ENCODE measurements around the gene NSMCE1. TPM values are rescaled to one million over a fixed set of nuclear protein-coding genes. Genes with fewer than 3 reads are reported as not detected.

NSMCE1 gene
- total and polyA plus RNA-seq, 2 donors (not counting 1 experiment from before 2014, with no cell fraction given) = 29.0 to 61.9 TPM

DNA sequence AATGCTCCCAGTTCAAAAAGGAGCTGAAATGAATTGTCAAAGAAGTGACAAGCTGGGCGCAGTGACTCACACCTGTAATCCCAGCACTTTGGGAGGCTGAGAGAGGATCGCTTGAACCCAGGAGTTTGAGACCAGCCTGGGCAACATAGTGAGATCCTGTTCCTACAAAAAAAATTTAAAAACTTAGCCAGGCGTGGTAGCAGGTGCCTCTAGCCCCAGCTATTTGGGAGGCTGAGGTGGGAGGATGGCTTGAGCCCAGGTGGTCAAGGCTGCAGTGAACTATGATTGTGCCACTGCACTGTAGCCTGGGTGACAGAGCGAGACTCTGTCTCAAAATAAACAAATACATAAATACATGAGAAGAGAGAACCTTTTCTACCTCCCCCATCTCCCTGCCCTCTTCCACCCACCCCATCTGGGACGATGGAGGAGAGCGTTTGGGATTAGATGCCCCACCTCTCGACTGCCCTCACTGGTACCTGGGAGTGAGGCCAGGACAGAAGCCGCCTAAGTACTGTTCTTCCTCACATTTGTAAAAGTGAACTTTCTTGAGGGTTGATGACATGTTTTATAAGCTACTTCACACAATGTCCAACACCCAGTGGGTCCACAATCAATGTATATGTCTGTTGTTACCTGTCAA, 47.6 kb upstream of the NSMCE1 start:
- Mint-ChIP-seq H3K27ac (peak overlapping the region; percentile 97), H3K4me1 (peaks cover 75% of the 10 kb centered on the region), H3K9me3 (ENCODE audit: insufficient read depth) (no peaks in the 10 kb centered on the region), H3K27me3 (no peaks in the 10 kb centered on the region), H3K4me3 (peak overlapping the region; percentile 98)
- POLR2A ChIA-PET = interaction anchor here (0.7 to 2.3 kb wide), 7 partner anchors 9 to 137 kb away, joined by 3 to 9 read pairs (median 4); no protein-coding TSS in a partner anchor
- no CpG with 5 or more reads among the region's 8 CpGs for WGBS (ENCODE audit: insufficient coverage)
- peaks cover 53 to 79% of the 10 kb centered on the region in 2 donors for H3K4me1 ChIP-seq (ENCODE audit: control insufficient read depth in 2 of 2, insufficient read depth in 2 of 2, low read length in 2 of 2)
- H3K4me2 ChIP-seq (replicated peaks; ENCODE audit: low read depth, low read length, poor library complexity, severe bottlenecking) = peak overlapping the region; percentile 88
- DNase-seq = no peak
- ATAC-seq (ENCODE audit: low read depth) = no peak
- H3K36me3 ChIP-seq (replicated peaks in 1 of 2; ENCODE audit: control extremely low read depth in 1 of 2, control insufficient read depth in 1 of 2, extremely low read depth in 1 of 2, insufficient read depth in 2 of 2, low read length in 1 of 2) = peaks cover 0 to 45% of the 10 kb centered on the region in 2 experiments
- H3K27ac ChIP-seq (ENCODE audit: low read length in 2 of 2) = peak overlapping the region in 1 of 2 donors; percentile 97
- peaks cover 87% of the 10 kb centered on the region for H3K79me2 ChIP-seq (ENCODE audit: control insufficient read depth, insufficient read depth, low read length)
- intact Hi-C loops (cut with micrococcal nuclease) = loop anchor here (10.0 kb wide), 1 partner anchor 89 kb away; the partner anchor contains the start of gene IL21R
- H3K9ac ChIP-seq (ENCODE audit: low read length) = peak overlapping the region; percentile 98
- H3K27me3 ChIP-seq (replicated peaks in 1 of 4; ENCODE audit: control extremely low read depth in 1 of 4, control insufficient read depth in 3 of 4, insufficient read depth in 4 of 4, low read length in 3 of 4) = no peaks in the 10 kb centered on the region
- H2AFZ ChIP-seq (ENCODE audit: insufficient read depth, low read depth, low read length, poor library complexity, severe bottlenecking) = no peak overlapping the region
- H3K9me3 ChIP-seq (ENCODE audit: control extremely low read depth in 1 of 3, control insufficient read depth in 2 of 3, insufficient read depth in 1 of 3, low read length in 2 of 3) = no peaks in the 10 kb centered on the region
- H3K4me3 ChIP-seq (ENCODE audit: control extremely low read depth in 1 of 5, extremely low read depth in 1 of 5, insufficient read depth in 1 of 5, low read depth in 2 of 5, low read length in 4 of 5) = peak overlapping the region; percentile 9 to 98 (median 93)
- CTCF ChIA-PET = interaction anchor here (0.6 to 13.3 kb wide), 8 partner anchors 12 to 142 kb away, joined by 3 to 172 read pairs (median 5); no protein-coding TSS in a partner anchor
- H4K20me1 ChIP-seq (ENCODE audit: control insufficient read depth, insufficient read depth, low read length, poor library complexity, severe bottlenecking) = peaks cover 69% of the 10 kb centered on the region
- TF ChIP-seq EZH2 (IDR thresholded peaks at IDR 0.05; ENCODE audit: borderline replicate concordance, insufficient read depth, low read depth, low read length, poor library complexity, severe bottlenecking) = no peak
- TF ChIP-seq, protein P1, sequence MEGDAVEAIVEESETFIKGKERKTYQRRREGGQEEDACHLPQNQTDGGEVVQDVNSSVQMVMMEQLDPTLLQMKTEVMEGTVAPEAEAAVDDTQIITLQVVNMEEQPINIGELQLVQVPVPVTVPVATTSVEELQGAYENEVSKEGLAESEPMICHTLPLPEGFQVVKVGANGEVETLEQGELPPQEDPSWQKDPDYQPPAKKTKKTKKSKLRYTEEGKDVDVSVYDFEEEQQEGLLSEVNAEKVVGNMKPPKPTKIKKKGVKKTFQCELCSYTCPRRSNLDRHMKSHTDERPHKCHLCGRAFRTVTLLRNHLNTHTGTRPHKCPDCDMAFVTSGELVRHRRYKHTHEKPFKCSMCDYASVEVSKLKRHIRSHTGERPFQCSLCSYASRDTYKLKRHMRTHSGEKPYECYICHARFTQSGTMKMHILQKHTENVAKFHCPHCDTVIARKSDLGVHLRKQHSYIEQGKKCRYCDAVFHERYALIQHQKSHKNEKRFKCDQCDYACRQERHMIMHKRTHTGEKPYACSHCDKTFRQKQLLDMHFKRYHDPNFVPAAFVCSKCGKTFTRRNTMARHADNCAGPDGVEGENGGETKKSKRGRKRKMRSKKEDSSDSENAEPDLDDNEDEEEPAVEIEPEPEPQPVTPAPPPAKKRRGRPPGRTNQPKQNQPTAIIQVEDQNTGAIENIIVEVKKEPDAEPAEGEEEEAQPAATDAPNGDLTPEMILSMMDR (IDR thresholded peaks at IDR 0.05) = no peak

Data from B cell (primary cell).